ENCODE measurements around the gene THEM5.

THEM5 gene

GRCh38 chr1:151809290-151809984, 44.1 kb downstream of the THEM5 start:
- in situ Hi-C loops (cut with MboI; ENCODE audit: low pct_unique_long_range_greater_than_20kb, low sequenced_read_pairs), result no loop called here
- no peak for DNase-seq

GRCh38 chr1:151807766-151808165, 45.7 kb downstream of the THEM5 start:
- no peak for DNase-seq
- in situ Hi-C loops (cut with MboI; ENCODE audit: low pct_unique_long_range_greater_than_20kb, low sequenced_read_pairs), result no loop called here

GRCh38 chr1:151807131-151807530, 46.4 kb downstream of the THEM5 start:
- no peak for DNase-seq

GRCh38 chr1:151806170-151806569, 47.3 kb downstream of the THEM5 start:
- in situ Hi-C loops (cut with MboI; ENCODE audit: low pct_unique_long_range_greater_than_20kb, low sequenced_read_pairs), result no loop called here
- DNase-seq, result no peak

More at GRCh38 chr1:151807131-151807530, 46.4 kb downstream of the THEM5 start:
- in situ Hi-C loops (cut with MboI; ENCODE audit: low pct_unique_long_range_greater_than_20kb, low sequenced_read_pairs), result no loop called here

GRCh38 chr1:151805066-151805820, 48.3 kb downstream of the THEM5 start, which contains the start of gene LINGO4:
LINGO4 (minus strand) TSS chr1:151805419; CDS start chr1:151802704, 2,715 bp downstream.
- in situ Hi-C loops (cut with MboI; ENCODE audit: low pct_unique_long_range_greater_than_20kb, low sequenced_read_pairs), result no loop called here
- no peak for DNase-seq

GRCh38 chr1:151803915-151804314, 49.6 kb downstream of the THEM5 start:
- in situ Hi-C loops (cut with MboI; ENCODE audit: low pct_unique_long_range_greater_than_20kb, low sequenced_read_pairs), result no loop called here
- no peak for DNase-seq

- in situ Hi-C loops (cut with MboI; ENCODE audit: low pct_unique_long_range_greater_than_20kb, low sequenced_read_pairs), result no loop called here
- DNase-seq, result no peak
These were observed 50.3 kb downstream of the THEM5 start for GRCh38 chr1:151803164-151803563.

GRCh38 chr1:151802372-151802771, 51.1 kb downstream of the THEM5 start:
- no peak for DNase-seq
- in situ Hi-C loops (cut with MboI; ENCODE audit: low pct_unique_long_range_greater_than_20kb, low sequenced_read_pairs), result no loop called here

GRCh38 chr1:151801846-151802245, 51.7 kb downstream of the THEM5 start:
- DNase-seq, result no peak
- in situ Hi-C loops (cut with MboI; ENCODE audit: low pct_unique_long_range_greater_than_20kb, low sequenced_read_pairs), result no loop called here

GRCh38 chr1:151801310-151801820, 52.1 kb downstream of the THEM5 start:
- DNase-seq, result no peak
- in situ Hi-C loops (cut with MboI; ENCODE audit: low pct_unique_long_range_greater_than_20kb, low sequenced_read_pairs), result no loop called here

- no peak for DNase-seq
- in situ Hi-C loops (cut with MboI; ENCODE audit: low pct_unique_long_range_greater_than_20kb, low sequenced_read_pairs), result no loop called here
These were observed 52.7 kb downstream of the THEM5 start for GRCh38 chr1:151800830-151801229.

GRCh38 chr1:151799179-151800022, 54.1 kb downstream of the THEM5 start:
- DNase-seq, result no peak
- in situ Hi-C loops (cut with MboI; ENCODE audit: low pct_unique_long_range_greater_than_20kb, low sequenced_read_pairs), result no loop called here

GRCh38 chr1:151798571-151798970, 54.9 kb downstream of the THEM5 start:
- in situ Hi-C loops (cut with MboI; ENCODE audit: low pct_unique_long_range_greater_than_20kb, low sequenced_read_pairs), result no loop called here
- no peak for DNase-seq

Data from KBM-7 (cell line).